GM18502 (cell line): Measurements from ENCODE around the gene SRPRB.

Experiments used
- ATAC-seq: cut with Tn5 transposase; IDR thresholded peaks from one replicate; pipeline ENCODE4 v1.9.1; 2021; ENCODE audit warnings: mild to moderate bottlenecking; ENCODE audit not compliant: unreplicated experiment, poor library complexity

Gene SRPRB

DNA sequence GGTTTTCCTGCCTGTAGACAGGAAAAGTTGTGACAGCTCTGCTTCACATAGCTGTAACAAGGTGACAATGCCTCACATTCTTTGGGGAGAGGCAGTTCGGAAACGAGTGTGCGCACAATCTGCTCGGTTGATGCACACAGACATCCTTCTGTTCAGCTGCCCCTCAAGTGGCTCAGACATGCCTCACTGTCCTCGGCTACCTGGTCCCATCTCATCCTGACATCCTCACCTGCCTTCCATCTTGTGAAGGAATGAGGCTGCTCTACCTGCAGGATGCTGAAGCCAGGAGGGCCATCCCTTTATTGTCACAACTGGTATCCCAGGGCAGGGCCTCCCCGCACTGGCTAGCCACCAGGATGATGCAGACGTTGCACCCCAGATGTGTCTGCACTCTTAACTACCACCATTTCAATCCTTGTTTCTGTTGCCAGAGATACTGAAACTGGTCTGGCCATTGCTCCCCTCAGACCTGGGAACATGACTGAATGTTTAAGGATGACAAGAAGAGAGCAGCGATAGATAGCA lies 19.4 kb downstream of the SRPRB start:
- no peak for ATAC-seq

DNA sequence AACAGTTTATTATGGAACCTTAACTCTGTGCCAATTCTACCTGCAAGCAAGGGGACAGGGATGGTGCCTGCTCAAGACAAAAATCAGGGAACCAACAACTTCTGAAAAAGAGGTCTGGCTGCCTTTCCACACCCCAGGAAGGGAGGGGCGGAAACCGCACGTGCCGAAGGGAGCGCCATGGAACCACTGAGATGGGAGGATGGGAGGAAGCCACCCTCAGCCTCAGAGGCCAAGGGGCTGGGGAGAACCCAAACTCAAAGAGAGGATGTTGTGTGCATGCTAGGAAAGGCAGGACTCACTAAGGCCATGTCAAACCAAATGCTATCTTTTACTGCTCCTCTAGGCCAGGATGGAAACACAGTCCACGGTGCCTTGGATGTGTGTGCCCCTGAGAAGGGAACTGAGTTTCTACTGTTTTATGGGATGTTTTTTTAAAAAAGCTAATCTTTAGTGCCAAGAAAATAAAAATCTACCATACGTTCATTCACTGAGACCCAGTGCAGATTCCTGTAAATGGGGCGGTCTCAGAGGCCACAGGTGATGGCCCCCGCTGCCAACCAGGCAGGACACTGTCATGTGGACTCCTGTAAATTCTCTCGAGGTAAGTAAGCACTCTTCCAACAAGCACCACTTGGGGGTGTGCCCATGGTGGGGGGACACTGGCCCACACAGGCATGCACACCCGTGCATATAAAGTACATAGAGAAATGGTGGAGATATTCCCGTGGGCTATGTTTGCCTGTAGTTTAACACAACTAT lies 20.5 kb downstream of the SRPRB start:
- no peak for ATAC-seq

DNA sequence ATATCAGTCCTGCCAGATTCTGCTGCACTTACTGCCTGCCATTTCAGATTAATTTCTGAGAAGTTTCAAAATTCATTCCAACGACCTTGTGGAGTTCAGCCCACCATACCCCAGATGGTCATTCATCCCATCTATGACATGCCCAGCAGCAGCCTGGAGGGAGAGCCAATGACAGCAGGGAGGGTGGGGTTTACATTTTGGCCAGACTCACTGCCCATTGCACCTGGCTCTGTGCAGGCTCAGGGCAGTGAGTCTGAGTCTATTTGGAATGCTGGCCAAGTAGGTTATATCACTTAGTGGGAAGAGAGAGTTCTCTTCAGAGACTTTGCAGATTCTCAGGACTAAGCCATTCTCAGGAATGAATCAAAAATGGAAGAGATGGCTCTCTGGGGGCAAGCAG lies 21.5 kb downstream of the SRPRB start:
- ATAC-seq = no peak

DNA sequence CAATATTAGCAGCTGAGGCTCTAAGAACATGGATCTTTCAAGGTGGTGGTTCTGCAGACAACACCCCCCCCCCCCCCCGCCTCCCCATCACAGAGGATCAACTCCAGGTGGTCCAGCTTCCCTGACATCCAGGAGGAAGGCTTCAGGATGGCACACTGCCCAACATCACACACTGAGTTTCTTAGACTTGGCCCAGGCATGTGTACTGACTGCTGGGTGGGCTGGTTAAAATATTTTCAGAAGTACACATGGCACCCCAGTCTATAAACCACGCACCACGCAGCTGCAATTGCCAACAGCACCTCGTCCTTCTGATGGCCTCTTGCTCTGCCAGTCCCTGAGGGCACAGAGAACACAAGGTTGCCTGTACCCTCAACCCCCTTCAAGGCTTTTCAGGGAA lies 22.1 kb downstream of the SRPRB start:
- ATAC-seq = no peak

DNA sequence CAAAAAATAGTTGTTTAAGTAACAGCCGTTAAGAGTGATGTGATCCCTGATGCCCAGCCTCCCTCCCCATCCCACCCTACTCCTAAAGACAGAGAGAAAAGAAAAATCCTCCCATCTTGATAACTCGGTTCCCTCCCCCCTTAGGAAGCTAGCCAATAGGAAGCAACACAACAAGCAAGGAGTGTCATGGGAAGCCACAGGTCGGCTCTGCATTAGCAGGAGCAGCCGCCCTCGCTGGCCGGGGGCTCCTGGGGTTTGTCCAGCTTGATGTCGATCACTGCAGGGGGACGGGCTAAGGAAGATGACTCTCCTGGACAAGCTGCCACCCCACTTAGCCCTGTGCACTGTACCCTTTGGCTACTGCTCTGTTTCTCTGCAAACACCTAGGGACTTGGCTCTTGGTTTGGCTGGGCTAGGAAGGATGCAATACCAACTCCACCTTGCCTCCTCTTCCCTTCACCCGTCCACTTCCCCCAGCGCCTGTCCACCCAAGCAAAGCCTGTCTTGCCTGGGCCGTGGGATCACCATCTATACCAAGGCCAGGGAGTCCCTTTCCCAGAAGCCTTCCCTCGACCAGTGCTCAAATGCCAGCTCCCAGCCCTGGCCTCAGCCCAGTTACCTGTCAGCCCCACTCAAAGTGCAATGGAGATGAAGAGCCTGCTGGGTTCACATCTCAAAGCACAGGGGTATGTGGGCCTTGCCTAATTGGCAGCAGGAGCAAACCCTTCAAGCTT lies 23.1 kb downstream of the SRPRB start:
- no peak for ATAC-seq

DNA sequence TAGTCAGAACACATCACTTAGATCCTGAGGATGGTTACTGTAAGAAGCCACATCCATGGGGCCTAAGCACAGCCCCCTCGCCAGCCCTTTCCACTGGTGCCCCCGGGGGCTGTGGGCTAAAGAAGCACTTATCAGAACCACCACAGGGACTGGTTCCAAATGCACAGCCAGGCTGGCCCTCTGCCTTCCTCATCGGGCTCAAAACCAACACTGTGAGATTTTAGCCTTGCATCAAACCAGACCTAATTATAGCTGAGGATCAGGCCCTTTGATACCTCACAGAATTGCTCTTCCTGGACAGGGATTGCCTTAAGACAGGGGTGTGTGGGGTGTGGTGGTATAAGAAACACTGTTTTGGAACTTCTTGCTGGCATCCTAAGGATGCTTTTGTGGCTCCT lies 23.7 kb downstream of the SRPRB start:
- no peak for ATAC-seq

DNA sequence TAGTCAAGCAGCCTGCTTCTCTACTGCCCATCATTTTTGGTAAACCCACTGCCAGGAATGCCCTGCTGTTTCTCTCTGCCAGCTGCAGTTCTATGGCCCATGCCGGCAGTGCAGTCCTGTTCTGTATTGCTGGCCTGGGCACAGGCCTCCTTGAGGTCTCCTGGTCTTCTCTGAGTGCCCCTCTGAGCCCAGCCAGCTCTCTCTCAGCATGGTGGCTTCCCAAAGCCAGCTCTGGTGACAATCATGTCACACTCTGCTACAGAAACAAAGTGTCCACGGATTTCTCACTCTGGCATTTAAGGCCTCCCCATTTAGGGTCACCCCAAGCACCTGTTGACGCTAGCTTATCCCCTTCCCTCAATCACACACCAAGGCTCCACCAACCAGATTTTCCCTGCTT lies 24.5 kb downstream of the SRPRB start:
- no peak for ATAC-seq

DNA sequence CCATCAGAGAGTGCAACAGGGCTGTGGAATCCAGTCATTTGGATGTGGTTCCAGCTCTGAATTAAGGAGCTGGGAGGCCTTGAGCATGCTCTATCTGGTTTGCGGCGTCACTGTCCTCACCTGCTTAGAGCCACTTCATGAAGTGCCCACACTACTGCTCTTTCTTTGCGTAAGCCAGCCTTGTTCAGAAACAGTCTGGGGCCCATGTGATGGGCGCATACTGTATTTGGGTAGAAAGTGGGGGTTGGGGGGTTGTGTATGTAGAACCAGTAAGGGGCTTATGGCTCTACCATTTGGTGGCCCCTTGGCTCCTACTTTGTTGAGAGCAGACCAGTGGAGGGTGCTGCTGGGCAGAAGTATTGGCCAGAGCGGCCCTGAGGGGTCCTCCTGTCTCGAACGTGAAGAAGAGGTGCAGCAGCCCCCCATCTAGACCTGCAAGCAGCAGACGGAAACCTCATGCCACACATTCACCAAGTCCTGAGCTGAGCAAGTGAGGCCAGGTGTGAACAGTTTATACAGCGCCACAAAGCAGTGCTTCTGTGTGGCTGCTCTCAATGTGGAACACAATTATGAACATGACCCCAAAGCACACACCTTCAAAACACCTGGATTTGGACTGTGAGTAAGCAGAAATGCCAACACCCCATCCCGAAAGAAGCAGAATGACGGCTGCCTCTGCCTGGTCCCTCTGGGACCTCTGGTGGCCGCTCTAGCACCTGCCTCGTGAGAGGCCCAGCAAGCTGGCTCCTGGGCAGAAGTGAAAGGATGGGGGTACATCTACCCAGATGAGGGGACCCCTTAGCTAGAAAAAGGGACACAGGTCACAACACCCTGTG lies 26.6 kb downstream of the SRPRB start:
- ATAC-seq = no peak

DNA sequence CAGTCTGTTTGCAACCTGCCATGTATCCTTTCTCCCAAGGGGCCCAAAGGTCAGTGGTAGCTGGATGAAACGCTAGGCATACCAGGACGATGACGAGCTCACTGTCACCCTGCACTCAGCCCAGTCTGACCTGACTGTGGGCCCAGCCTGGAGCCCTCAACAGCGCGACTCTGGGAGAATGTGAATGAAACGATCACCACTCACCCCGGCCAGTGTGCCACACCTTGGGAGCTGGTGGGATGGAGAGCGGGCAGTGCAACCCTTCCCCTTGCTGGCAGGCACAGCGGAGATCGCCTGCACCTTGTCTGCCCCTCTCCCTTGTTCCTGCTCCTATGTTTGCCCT lies 27.2 kb downstream of the SRPRB start:
- no peak for ATAC-seq

DNA sequence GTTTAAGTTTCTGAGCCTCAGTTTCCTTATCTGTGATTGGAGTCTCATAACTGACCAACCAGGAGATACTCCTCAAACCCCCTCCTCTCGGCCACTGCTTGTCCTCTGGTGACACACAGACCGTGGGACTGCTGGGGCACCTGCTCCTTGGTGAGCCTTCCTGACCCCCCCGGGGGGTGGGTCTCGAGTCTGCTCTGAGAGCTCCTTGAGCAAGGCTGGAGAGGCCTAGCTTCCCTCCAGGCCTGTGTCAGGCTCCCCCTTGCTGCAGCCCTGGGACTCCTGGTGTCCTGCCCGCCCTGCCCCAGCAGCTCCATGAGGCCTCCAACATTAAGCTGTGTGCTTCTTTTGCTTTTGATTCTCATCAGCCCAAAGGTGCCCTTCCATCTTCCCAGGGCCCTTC lies 27.7 kb downstream of the SRPRB start:
- ATAC-seq = no peak

DNA sequence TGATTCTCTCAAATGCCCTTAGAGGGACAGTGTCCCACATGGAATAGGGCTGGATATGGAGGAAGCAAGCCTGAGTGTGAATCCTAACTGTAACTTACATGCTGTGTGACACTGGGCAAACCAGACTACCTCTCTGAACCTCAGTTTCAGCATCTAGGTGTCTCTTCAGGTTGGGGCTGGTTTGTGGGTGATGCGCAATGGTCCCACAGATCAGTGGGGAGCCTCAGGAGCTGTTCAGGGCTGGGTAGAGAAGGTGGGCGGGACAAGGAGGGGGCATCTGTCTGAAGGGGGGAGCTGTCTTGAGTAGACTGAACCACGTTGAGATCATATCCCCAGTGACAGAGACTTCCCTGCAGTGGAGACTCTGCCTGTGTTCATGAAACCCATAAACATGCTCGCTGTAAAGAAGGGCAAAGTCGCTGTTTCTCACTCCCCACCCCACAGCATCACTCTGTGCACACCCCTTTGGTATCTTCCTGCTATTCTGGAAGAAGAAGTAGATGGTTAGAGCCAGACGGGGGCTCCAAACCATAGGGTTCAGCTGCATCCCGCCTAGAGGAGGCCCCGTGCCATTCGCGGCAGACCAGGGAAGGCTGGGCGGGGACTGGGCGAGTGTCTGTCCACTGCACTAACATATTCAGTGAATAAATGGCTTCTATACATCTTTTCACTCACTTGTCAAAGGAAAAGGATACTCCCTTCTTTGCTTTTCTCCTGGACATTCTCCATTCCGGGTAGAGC lies 28.4 kb downstream of the SRPRB start:
- no peak for ATAC-seq

DNA sequence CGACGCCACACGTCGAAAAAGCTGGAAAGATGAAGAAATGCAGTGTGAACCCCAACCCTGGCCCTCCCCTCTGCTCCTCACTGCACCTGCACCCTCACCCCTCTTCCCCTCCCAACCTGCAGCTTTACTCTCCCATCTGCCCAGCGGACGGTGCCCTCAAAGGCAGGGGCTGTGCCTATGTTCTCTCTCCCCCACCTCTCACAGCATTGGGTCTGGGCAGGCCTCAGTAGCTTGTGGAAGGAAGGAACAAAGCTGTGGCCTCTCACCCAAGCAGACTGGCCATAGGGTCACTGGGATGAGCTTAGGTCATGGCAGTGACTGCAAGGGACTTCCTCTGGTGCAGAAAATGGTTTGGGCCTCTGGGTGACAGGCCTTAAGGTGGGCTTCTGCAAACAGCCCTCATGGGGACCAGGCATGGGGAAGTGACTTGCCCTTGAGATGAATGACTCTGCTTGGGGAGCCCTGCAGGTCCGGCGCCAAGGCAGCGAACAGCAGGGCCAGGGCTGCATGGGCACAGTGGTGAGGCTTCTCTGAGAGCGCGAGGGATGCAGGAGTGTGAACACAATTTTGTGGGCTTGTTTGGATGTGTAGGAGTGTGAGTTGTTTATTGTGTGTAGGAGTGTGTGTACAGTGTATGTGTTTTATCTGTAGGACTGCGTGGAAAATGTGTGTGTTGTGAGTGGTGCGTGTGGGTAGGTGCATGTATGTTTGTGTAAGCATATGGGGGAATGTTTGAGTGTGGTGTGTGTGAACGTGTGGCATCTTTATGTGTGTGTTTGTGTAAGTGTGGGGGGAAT lies 29.2 kb downstream of the SRPRB start:
- no peak for ATAC-seq

DNA sequence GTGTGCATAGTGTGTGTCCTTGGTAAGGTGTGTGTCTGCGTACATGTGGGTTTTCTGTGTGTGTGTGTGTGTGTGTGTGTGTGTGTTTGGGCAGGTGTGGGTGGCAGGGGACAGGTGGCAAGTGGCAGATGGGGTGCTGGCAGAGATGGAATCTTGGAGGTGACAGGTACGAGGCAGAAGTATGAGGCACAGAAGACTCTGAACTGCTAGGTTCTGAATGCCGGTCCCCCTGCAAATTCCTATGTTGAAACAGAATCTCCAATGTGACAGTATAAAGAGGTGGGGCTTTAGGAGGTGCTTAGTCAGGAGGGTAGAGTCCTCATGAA lies 29.8 kb downstream of the SRPRB start:
- ATAC-seq = no peak

DNA sequence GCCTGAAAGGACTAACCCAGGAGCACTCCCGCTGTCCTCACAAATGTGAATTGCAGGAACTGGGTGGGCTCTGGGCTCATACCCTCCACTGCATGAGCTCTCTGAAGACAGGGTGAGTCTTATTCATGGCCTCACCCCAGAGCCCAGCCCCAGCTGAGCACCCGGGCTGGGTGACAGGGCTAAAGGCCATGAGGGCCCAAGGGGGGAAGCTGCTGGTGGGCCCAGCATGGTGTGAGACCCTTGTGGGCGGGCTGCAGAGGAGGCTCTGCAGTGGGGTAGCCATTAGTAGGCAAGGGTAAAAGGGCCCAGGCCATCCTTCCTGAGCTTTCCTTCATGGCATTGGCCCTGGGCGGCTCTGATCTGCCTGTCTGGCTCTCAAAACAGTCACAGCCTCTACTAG lies 30.3 kb downstream of the SRPRB start:
- no peak for ATAC-seq

DNA sequence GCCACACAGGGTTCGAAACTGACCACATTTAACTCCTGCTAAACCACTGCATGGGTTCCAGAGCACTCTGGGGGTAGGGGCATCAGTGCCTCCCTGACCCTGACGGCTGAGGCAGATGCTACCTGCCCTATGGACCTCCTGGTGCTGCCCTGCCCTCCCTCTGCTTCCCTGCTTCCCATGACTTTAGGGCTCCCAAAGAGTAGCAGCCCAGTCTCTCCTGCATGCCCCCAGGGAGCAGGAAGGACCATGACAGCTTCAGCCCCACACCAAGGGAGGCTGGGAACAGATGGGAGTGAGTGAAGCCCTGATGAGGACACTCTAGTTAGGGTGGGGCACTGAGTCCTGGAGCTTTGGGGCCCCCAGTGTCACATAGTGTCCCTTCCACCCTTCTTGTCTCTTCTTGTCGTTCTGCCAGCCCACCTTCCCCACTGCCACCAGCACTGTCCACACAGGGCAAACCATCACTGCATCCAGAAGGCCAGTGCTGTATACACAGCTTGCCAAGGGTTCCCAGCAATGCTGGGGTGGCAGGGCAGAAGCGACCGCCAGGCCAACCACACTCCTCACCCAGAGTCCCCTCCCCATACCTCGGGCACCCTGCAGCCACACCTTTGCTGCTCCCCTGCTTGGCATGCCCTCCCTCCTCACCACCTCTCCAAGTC lies 31.0 kb downstream of the SRPRB start:
- no peak for ATAC-seq

DNA sequence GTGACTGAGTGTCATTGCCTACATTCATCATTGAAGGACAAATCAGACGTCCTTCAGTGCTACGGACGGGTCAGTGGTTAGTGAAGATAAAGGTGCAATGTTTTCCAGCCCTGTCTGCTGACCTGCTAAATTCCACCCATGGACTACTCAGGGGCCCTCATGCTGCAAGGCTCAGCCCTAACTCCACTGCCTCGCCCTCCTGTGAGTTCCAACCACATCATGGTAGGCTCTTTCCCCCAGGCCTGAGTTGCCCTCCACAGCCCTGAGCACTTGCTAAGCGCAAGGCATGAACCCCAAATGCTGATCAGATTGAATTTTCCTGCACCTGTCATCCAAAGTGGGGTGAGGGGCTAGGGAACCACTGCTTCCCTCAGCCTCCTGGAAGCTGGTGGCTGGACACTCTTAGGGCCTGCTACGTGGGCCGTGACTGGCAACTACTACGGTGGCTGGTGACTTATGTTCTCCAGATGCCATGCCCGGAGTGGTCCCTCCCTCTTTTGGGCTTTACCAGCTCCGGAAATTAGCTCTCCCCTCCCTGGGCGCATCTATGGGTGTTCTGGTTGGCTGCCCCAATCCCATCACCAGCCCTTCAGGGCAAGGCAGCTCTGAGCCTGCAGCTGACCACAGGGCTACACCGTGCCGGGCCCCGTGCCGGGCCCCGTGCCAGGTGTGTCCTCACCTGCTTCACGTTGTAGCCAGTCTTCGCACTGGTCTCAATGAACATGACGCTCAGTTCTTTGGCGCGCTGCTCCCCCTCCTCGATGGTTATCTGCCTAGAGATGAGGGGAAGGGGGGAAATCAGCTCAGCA lies 32.1 kb downstream of the SRPRB start:
- ATAC-seq = no peak

DNA sequence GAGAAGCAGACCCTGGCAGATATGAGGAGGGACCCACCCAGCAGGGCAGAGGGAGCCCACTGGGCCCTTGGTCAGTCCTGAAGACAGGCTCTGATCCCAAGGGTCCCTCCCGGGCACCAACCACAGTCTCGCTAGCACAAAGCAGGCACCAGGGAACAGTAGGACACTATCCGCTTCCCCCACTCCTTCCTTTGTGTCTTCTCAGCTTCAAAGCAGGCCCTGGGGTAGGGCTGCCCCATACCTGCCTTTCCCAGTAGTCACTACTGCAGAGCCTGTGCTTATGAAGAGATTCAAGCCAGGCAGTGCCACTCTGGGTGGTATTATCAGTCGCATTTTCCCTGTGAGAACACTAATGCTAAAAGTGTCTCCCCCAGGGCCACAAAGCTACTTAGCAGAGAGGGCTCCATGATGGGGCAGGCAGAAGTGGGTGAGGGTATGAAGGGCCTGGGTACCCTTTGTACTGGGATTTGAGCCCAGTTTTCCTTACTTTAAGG lies 32.7 kb downstream of the SRPRB start:
- ATAC-seq = no peak
